Measurements from ENCODE around the gene TSPAN9.

The TSPAN9 gene

GRCh38 chr12:3141339-3142321 lies 64.5 kb downstream of the TSPAN9 start:
- DNase-seq (ENCODE audit: low read depth) = no peak

DNA sequence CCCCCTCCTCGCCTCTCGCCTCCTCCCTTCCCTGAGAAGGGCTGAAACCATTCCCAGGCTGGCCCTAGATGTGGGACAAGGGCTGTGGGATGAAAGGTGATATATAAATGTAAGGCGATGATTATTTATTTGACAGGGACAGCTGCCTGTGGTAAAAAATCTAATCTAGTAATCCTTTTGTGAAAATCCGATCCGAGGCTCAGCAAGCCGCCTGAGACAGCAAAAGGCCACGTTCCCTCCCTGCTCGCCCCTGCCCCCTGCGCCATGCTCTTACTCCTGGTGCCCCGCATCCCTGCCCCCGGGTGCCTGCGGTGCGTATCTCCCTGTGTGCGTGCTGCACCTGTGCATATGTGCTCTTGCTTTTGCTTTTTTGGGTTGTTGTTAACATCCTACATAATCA lies 65.2 kb downstream of the TSPAN9 start:
- DNase-seq (ENCODE audit: low read depth) = no peak

GRCh38 chr12:3144495-3144894 lies 67.3 kb downstream of the TSPAN9 start:
- DNase-seq (ENCODE audit: low read depth) = no peak

DNA sequence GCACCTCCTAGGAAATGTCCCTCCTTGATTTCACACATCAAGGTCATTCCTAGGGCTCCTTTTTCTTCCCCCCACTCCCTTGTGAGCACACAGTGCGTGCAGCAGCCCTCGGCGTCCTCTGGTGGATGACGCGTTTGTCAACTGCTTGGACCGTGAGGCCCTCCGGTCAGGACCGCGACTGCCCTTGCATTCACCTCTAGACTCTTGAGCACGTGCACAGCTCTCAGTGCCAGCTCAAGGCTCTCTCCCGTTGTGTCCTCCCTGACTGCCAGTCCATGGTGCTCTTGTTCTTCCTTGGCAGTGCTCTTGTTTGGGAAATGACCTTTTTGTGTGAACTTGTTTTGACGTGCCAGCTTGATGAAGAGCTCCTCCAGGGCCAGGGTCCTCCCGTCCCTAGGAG lies 67.9 kb downstream of the TSPAN9 start:
- no peak for DNase-seq (ENCODE audit: low read depth)

GRCh38 chr12:3145546-3146310 lies 68.5 kb downstream of the TSPAN9 start:
- DNase-seq (ENCODE audit: low read depth) = no peak

DNA sequence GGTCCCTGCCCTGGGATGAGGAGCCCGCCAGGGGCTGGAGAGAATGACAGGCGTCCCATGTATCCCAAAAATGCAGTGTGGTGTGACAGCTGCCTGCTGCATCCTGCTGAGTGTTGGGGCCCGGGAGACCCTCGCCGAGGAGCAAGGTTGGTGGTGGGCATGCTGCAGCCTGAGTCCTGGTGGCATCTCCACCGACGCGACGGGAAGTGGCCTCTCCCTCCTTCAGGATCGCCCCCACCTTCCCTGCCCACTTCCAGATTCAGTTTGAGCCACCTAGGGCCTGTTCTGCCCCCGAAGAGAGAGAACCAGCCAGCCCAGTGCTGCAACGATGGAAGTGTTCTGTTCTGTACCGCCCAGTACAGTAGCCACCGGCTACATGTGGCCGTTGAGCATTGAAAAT lies 70.1 kb downstream of the TSPAN9 start:
- no peak for DNase-seq (ENCODE audit: low read depth)

DNA sequence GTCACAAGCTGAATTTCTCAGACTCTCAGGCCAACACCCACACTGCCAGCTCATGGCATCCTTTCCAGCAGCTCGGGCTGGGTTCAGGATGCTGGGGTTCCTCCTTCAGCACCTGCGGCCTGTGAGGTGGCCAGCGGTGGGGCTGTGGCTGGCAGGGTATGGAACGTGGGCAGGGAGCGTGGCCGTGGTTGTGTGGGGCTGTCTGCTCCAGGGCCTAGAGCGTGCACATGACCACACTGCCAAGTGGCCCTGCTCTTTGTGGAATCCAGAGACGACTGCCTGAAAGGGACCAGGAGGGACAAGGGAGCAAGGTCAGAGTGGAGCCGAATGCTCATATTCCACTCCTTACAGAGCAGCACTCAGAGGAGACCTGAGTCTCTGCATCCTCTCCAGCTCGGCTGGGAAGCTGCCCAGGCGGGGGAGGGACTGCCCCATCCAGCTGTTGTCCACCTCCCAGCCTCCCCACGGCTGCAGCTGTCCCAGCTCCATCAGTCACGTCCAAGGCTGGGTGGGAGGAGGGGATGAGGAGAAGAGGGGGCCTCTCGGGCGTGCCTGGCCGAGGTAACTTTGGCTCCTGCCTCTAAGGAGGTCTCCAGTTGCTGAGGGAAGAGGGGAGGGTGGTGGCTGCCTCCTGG lies 71.3 kb downstream of the TSPAN9 start:
- DNase-seq (ENCODE audit: low read depth) = no peak

DNA sequence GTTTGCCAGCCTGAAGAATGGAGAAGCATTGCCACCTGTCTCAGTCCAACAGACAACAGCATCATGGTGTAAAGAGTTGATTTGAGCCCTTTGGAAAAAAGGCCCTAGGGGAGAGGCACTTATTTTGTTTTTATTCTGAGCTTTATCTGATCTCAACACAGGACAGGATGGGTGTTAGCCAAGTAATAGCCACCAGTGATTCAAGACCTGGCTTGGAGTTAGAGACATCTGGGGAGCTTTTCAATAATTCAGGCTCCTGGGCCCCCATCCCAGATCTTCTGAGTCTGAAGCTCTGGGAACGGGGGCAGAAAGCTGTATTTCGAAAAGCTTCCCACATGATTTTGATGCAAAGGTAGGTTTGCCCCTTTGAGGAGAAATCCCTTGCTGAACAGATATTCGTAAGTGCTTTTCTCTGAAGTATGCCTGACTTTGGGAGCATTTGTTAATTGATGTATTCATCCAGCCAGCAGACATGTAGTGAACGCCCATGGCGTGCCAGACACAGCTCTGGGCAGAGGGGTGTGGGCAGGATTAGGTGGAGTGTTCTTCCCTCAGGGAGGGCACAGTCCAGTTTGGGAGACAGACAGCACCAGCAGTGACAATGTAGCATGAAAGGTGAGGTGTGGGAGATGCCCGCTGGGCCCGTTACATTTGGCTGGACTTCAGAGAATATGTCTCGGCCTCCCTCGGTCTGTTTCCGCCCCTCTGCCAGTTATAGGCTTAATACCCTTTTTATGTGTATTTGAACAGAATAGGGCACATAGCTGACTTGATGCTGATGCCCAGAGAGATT lies 72.5 kb downstream of the TSPAN9 start:
- no peak for DNase-seq (ENCODE audit: low read depth)

- no peak for DNase-seq (ENCODE audit: low read depth)
Observed at GRCh38 chr12:3150308-3150670, 73.1 kb downstream of the TSPAN9 start.

GRCh38 chr12:3150931-3151835 lies 74.0 kb downstream of the TSPAN9 start:
- no peak for DNase-seq (ENCODE audit: low read depth)

- DNase-seq (ENCODE audit: low read depth) = no peak
Observed at GRCh38 chr12:3152011-3152511, 74.9 kb downstream of the TSPAN9 start.

DNA sequence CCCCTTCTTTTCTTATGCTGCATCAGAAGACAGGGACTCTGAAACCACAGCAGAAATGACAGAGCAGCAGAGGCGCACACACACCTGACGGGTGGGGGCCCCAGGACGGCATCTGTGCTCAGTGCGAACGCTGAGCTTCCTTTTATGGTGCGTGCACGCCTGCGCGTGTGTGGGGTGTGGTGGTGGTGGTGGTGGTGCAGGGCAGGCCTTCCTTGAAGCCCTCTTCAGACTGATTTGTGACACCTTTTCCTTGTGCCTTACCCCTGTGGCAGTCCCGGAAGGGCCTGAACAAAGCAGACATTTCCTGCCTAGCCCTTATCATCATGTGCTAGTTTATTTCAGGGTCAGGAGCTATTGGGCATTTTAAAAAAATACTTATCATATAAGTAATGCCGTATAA lies 75.7 kb downstream of the TSPAN9 start:
- DNase-seq (ENCODE audit: low read depth) = no peak

- DNase-seq (ENCODE audit: low read depth) = no peak
Observed at GRCh38 chr12:3154006-3154405, 76.8 kb downstream of the TSPAN9 start.

GRCh38 chr12:3155702-3156370 lies 78.7 kb downstream of the TSPAN9 start:
- no peak for DNase-seq (ENCODE audit: low read depth)

DNA sequence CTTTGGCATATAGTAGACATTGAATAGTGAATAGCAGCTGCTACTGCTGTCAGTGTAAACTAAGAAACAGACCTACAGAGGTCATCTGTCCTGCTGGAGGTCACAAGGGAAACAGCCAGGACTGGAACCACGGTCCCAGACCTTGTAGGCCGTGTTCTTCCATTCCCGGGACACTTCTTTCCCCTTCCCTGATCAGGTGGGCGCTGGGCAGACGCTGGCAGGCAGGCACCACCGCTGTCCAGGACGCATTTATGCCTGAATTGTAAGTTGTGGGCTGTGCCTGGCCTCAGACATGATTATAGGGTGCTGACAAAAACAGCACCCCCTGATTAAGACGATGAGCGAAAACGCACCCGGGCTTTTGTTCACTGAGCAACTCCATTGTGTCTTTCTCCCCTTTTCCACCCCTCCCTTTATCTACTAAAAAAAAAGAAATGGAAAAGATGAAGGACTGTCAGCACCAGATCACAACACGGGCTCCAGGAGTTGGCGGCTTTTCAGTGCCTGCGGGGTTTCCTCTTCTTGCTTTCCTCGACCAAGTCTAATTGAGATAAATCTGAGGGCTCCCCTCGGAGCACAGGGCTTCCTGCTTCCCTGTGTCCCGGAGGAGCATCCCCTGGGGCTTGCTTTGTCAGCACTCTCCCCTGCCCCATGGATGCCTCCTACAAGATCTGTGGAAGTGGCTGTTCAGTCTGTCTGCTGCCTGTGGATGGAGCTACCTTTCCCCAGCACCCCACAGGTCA lies 80.6 kb downstream of the TSPAN9 start:
- DNase-seq (ENCODE audit: low read depth) = no peak

DNA sequence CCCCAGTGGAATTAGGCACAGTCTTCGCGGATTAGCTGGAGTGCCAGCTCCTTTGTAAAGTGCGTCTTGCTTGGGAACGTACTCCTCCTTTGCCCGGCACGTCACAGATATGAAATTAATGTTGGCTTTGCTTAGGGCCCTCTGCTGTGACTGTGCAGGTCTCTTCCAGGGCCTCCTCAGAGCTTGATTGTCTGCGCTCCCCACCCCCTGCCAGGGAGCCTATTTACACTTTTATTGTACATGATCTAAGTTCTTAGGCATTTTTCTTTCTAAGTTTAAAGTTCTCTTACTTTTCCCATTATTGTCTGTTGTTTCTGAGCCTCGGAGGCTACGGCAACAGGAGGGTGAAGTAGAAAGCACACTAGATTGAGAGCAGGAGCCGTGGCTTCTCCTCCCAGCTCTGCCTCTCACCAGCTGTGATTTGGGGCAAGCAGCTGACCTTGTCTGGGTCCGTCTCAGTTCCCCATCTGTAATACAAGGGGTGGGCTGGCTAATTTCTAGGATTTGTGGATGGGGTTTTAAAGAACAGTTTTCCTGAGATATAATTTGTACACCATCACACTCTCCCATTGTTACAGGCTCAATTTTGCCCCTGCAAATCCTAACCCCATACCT lies 81.8 kb downstream of the TSPAN9 start:
- DNase-seq (ENCODE audit: low read depth) = peak; percentile 41

DNA sequence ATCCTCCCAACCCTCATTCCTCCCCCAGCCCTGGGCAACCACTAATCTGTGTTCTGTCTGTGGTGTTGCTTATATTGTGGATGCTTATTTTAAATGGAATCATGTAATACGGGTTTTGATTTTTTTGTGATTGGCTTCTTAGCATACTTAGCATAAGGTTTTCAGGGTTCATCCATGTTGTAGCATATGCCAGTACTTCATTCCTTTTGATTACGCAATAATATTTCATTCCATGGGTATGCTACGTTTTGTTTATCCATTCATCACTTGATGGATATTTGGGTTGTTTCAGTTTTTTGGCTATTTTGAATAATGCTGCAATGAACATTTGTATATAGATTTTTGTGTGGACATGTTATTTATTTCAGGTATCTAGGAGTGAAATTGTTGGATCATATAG lies 82.9 kb downstream of the TSPAN9 start:
- no peak for DNase-seq (ENCODE audit: low read depth)

- DNase-seq (ENCODE audit: low read depth) = no peak
Observed at GRCh38 chr12:3161861-3162260, 84.7 kb downstream of the TSPAN9 start.

Measured in non-pigmented ciliary epithelial cell (primary cell).